GM20000 (cell line): ENCODE results near the gene SPRR3.

Experiments used
- DNase-seq: peaks from one replicate; pipeline ENCODE4 v3.0.0; 2012; ENCODE audit warnings: low spot score
- TF ChIP-seq, protein P1 (sequence below): IDR thresholded peaks from 2 replicates; pipeline ENCODE4 v1.5.1; 2012; ENCODE audit warnings: mild to moderate bottlenecking, control low read depth; ENCODE audit errors: extremely low read depth, missing control alignments

SPRR3 gene

DNA sequence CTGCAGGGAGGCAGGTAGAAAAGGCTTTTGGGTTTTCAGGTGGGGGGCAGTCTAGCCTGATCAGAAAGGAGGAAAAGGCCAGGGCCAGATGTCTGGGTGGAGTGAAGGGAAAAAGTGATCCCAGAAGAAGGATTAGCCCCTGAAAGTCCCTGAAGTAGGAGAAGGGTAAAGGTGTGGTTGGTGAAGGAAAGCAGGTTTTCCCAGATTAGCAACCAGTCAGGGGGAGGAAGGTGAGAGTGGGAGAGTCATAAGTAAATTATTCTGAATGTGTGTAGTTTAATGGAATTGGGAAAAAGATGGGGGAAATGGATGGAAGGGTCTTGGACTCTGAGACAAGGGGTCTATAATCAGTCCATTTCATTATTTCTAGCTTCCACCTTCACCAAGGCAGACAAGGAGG, 18.3 kb upstream of the SPRR3 start:
- no peak for DNase-seq
- TF ChIP-seq, protein P1, sequence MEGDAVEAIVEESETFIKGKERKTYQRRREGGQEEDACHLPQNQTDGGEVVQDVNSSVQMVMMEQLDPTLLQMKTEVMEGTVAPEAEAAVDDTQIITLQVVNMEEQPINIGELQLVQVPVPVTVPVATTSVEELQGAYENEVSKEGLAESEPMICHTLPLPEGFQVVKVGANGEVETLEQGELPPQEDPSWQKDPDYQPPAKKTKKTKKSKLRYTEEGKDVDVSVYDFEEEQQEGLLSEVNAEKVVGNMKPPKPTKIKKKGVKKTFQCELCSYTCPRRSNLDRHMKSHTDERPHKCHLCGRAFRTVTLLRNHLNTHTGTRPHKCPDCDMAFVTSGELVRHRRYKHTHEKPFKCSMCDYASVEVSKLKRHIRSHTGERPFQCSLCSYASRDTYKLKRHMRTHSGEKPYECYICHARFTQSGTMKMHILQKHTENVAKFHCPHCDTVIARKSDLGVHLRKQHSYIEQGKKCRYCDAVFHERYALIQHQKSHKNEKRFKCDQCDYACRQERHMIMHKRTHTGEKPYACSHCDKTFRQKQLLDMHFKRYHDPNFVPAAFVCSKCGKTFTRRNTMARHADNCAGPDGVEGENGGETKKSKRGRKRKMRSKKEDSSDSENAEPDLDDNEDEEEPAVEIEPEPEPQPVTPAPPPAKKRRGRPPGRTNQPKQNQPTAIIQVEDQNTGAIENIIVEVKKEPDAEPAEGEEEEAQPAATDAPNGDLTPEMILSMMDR = no peak

DNA sequence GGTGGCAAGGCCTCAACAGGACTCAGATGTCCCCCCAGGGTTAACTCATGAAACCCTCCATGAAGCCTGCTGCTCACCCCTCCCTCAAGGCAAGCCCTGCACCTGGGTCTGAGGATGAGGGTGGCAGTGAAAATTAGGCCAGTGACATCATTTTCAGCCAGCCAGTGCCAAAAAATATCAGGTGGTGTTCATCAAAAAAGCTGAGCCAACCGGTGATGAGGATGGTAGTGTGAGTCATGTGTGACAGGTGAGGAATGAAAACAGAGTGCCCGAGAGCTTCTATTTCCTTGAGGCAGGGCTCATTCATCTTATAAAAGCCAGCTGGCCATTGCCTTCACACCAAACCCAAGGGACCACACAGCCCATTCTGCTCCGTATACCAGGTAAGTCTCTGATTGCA, 17.8 kb upstream of the SPRR3 start, which contains the start of gene SPRR1A:
TSS of gene SPRR1A (plus strand) at position 339 of the 400 bp plus-strand sequence. CDS start 1,150 bp downstream, outside the sequence.
- DNase-seq = no peak
- TF ChIP-seq, protein P1 = no peak

DNA sequence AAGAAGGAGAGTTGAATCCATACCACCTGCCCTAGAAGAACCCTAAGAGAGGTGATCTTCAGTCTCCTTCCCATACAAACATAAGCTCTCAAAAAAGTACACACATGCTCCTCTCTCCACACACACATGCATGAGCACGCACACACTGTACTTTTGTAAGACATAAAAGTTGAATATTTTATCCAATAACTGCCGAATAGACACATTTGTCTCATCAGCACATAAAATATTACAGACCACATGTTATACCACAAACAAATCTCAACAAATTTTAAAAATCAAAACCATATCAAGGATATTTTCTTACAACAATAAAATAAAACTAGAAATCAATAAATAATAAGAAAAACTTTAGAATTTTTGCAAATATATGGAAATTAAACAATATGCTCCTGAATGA, 15.0 kb upstream of the SPRR3 start:
- no peak for DNase-seq
- TF ChIP-seq, protein P1 = no peak

DNA sequence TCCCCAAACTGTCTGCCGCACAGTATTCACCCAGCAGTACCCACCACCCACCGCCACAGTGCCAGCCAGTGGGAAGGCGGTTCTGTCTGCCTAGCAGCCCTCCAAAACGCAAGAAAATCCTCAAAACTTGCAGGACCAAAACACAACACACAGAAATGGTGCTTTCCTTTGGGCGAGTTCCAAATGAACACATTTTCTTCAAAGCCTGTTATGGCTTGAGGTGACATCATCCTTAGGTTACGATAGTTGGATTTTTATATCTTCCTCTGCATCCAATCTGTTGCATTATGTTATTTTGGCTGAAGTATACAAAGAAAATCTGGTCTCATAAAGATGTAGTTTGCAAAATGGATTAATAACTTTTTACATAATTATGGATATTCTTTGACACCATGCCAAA, 8.4 kb upstream of the SPRR3 start:
- TF ChIP-seq, protein P1 = no peak
- no peak for DNase-seq

DNA sequence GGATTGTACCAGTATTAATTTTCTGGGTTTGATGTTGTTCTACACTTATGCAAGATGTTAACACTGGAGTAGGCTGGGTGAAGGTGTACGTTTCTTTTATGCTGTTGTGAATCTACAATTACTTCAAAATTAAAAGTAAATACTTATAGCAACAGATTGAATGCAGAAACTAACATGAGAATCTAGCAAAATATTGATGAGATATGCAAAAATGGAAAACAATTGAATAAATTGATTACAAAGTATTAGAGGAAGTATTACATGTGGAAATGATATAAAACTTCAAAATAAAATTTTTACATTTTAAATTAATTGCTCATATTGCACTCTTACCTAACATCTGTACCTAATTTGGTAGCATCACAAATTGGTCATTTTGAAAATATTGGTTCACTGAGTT, 5.7 kb upstream of the SPRR3 start:
- no peak for DNase-seq
- TF ChIP-seq, protein P1 = no peak

DNA sequence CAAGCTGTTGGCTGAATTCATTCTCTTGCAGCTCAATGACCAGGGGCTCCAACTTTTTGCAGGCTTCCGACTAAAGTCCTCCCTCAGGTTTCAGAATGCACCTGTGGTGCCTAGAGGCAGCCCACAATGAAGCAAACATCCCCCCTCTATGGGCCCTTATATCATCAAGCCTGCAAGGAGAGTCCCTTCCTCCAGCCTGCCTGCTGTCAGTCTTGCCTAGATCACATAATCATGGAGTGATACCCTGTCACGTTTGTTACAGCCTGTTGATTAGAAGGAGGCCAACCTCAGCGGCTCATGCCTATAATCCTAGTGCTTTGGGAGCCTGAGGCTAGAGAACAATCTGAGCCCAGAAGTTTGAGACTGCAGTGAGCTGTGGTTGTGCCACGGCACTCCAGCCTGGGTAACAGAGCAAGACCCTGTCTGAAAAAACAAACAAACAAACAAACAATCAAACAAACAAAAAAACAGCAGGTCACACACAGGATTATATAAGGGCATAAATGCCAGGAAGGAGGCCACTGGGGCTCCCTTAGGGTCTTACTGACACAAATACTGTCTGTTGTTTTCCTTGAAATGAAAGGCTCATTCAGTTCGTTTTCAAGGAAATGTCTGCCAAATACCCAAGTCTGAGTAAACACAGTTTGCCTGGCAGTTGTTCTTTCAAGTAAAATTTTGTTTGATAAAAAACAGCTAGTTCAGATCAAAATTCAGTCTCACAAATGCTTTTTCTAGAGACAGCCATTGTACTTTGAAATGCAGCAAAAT, 4.7 kb upstream of the SPRR3 start:
- TF ChIP-seq, protein P1 = no peak
- no peak for DNase-seq

DNA sequence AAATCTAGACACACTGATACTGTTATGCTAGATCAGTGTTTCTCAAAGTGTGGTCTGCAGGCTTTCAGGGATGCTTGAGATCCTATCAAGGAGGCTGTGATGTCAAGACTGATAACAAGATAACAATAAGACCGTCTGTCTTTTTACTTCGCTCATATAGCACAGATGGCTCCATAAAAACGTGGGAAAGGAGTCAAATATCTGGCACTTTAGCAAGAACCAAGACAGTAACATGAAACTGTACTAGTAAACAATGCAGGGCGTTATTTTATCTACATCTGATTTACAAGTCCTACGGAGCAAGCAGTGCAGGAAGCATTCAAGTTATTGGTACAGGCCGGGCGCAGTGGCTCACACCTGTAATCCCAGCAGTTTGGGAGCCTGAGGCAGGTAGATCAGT, 3.6 kb upstream of the SPRR3 start:
- TF ChIP-seq, protein P1 = no peak
- no peak for DNase-seq
